H1 (cell line): ENCODE measurements around the gene SEL1L3.

ENCODE experiments used
- ATF3 ChIP-seq: IDR thresholded peaks from 2 replicates; pipeline ENCODE4 v1.6.1; 2011; ENCODE audit warnings: low read depth, mild to moderate bottlenecking, low read length; ENCODE audit not compliant: insufficient read depth
- CTCF ChIP-seq, 3 experiments: IDR thresholded peaks; 1 replicate in 2 of 3; 2 replicates in 1 of 3; pipeline versions ENCODE4 v1.5.1 to v1.6.1; 2011; ENCODE audit warnings: low read length in 3 of 3, mild to moderate bottlenecking in 3 of 3, inconsistent platforms in 2 of 3, low read depth in 1 of 3, moderate library complexity in 1 of 3; ENCODE audit not compliant: insufficient read depth in 1 of 3; ENCODE audit errors: control extremely low read depth in 1 of 3
- EP300 ChIP-seq, 2 experiments: IDR thresholded peaks; 1 replicate in 1 of 2; 2 replicates in 1 of 2; pipeline ENCODE4 v1.6.1; 2011 to 2012; ENCODE audit warnings: low read depth in 2 of 2, low read length in 2 of 2, mild to moderate bottlenecking in 2 of 2, borderline replicate concordance in 1 of 2, inconsistent platforms in 1 of 2, moderate library complexity in 1 of 2
- EZH2 ChIP-seq: fragments of 200-600 bp; sonication (generic); IDR thresholded peaks from 2 replicates; pipeline ENCODE4 v1.7.1; 2012; ENCODE audit warnings: low read depth, mild to moderate bottlenecking, moderate library complexity, low read length, inconsistent platforms; ENCODE audit not compliant: severe bottlenecking
- POLR2A ChIP-seq, 2 experiments: IDR thresholded peaks; 1 replicate in 1 of 2; 2 replicates in 1 of 2; pipeline ENCODE4 v1.6.1; 2011; ENCODE audit warnings: low read depth in 2 of 2, low read length in 2 of 2, mild to moderate bottlenecking in 2 of 2; ENCODE audit errors: control extremely low read depth in 1 of 2

GRCh38 chr4:25861951-25862410 lies 807 bp downstream of the SEL1L3 start:
- TF ChIP-seq POLR2A (IDR thresholded peaks at IDR 0.05; ENCODE audit: control extremely low read depth in 1 of 2, low read depth in 2 of 2, low read length in 2 of 2) (no peak), EP300 (IDR thresholded peaks at IDR 0.05; ENCODE audit: borderline replicate concordance in 1 of 2, low read depth in 2 of 2, low read length in 2 of 2) (no peak), ATF3 (no peak), CTCF (IDR thresholded peaks at IDR 0.05; ENCODE audit: control extremely low read depth in 1 of 3, insufficient read depth in 1 of 3, low read depth in 1 of 3, low read length in 3 of 3) (no peak), EZH2 (no peak)
